Gastroesophageal sphincter (tissue), 4 donors: Measurements from ENCODE around the gene CHRM4. TPM values are rescaled to one million over a fixed set of nuclear protein-coding genes. Genes with fewer than 3 reads are reported as not detected.

Source experiments
- ATAC-seq: fragments of 150-250 bp; one replicate; pipeline ENCODE4 v1.9.1; 2016; ENCODE audit warnings: mild to moderate bottlenecking, moderate library complexity
- H3K27ac ChIP-seq, 4 donors: fragments of 200-600 bp; sonication (generic) in 3 of 4; 1 replicate in 3 of 4; 2 replicates in 1 of 4; pipeline ENCODE4 v1.5.1; 2016 to 2019
- H3K27me3 ChIP-seq: fragments of 200-600 bp; sonication (generic); one replicate; pipeline ENCODE4 v1.5.1; 2019
- H3K36me3 ChIP-seq, 2 donors: fragments of 200-600 bp; sonication (generic); one replicate each; pipeline ENCODE4 v1.5.1; 2019; ENCODE audit warnings: control low read depth in 1 of 2
- H3K4me1 ChIP-seq, 3 donors: fragments of 200-600 bp; sonication (generic); 1 replicate in 2 of 3; 2 replicates in 1 of 3; pipeline ENCODE4 v1.5.1; 2016 to 2019; ENCODE audit warnings: control low read depth in 2 of 3
- H3K4me3 ChIP-seq, 2 donors: fragments of 200-600 bp; sonication (generic); one replicate each; pipeline ENCODE4 v1.5.1; 2019; ENCODE audit warnings: mild to moderate bottlenecking in 1 of 2, moderate library complexity in 1 of 2
- H3K9me3 ChIP-seq, 3 donors: fragments of 200-600 bp; sonication (generic); one replicate each; pipeline ENCODE4 v1.5.1; 2017 to 2019; ENCODE audit warnings: control low read depth in 2 of 3
- EP300 ChIP-seq: sonication (generic); formaldehyde crosslinking; IDR thresholded peaks from one replicate; pipeline ENCODE4 v1.6.1; 2017; ENCODE audit warnings: antibody characterized with exemption, mild to moderate bottlenecking
- POLR2A ChIP-seq, 2 donors: fragments of 450-650 bp; IDR thresholded peaks; one replicate each; pipeline ENCODE4 v1.6.1; 2017; ENCODE audit warnings: antibody characterized with exemption in 2 of 2, mild to moderate bottlenecking in 2 of 2, moderate library complexity in 1 of 2
- POLR2AphosphoS5 ChIP-seq: sonication (generic); formaldehyde crosslinking; IDR thresholded peaks from one replicate; pipeline ENCODE4 v1.6.1; 2017; ENCODE audit warnings: antibody characterized with exemption
- WGBS, 2 donors: methylation state at CpG; one replicate each; pipeline ENCODE4 v1.1.5; 2018; ENCODE audit warnings: low coverage in 1 of 2; 5-methylcytosine and 5-hydroxymethylcytosine counted together
- total RNA-seq, 4 donors: library from RNA; depleted of rRNA; stranded (reverse); fragments of >200 nt; gene quantifications; one replicate each; pipeline ENCODE4 v1.1.0, GENCODE V29; 2016
- TF ChIP-seq, protein P1 (sequence below), 4 experiments: fragments of 200-600 bp in 2 of 4; fragments of 450-650 bp in 2 of 4; sonication (generic) in 1 of 4; IDR thresholded peaks; one replicate each; pipeline ENCODE4 v1.5.1; 2017 to 2019; ENCODE audit warnings: antibody characterized with exemption in 4 of 4, mild to moderate bottlenecking in 2 of 4, moderate library complexity in 2 of 4

CHRM4 gene
- total RNA-seq, 4 donors from 2014 or later, result 0.27 to 1.3 (median 0.69) TPM; not detected in 1

DNA sequence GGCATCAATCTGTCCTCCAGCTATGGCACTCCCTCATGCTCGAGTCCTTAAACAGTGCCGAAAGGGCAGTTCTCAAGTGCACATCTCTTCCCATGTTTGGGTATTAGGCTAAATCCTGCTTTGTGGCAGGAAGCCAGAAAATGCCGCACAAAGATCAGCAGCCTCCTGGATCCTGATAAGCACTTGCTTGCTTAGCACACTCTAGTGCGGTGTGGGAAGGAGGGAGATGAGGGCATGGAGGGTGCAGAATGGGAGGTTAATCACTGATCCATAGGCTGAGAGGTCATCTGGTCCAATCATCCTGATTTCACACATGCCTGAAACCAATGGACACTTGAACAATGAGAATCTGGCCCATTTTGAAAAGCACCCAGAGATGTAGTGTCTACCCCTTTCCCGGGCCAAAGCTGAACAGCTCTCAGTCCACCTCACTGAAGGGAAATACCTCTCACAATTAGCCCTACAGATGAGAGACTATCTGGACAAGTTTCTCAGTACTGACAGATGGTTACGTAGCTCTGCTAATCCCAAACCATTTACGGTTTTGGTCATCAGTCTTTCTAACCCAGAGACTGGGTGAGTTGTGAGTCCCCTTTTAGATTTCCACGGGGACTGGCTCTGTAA is 29.8 kb upstream of the CHRM4 start:
- no peak overlapping the region for H3K4me3 ChIP-seq
- no peaks in the 10 kb centered on the region for H3K9me3 ChIP-seq
- whole genome bisulfite sequencing, 2 donors, result 67 to 75% methylated on average over 5 to 6 of the region's 8 CpGs
- no peak for TF ChIP-seq POLR2AphosphoS5
- TF ChIP-seq, protein P1, sequence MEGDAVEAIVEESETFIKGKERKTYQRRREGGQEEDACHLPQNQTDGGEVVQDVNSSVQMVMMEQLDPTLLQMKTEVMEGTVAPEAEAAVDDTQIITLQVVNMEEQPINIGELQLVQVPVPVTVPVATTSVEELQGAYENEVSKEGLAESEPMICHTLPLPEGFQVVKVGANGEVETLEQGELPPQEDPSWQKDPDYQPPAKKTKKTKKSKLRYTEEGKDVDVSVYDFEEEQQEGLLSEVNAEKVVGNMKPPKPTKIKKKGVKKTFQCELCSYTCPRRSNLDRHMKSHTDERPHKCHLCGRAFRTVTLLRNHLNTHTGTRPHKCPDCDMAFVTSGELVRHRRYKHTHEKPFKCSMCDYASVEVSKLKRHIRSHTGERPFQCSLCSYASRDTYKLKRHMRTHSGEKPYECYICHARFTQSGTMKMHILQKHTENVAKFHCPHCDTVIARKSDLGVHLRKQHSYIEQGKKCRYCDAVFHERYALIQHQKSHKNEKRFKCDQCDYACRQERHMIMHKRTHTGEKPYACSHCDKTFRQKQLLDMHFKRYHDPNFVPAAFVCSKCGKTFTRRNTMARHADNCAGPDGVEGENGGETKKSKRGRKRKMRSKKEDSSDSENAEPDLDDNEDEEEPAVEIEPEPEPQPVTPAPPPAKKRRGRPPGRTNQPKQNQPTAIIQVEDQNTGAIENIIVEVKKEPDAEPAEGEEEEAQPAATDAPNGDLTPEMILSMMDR (IDR thresholded peaks at IDR 0.05), result no peak
- TF ChIP-seq EP300, result no peak
- TF ChIP-seq POLR2A (IDR thresholded peaks at IDR 0.05), result no peak
- no peak overlapping the region for H3K27ac ChIP-seq
- H3K4me1 ChIP-seq, result no peaks in the 10 kb centered on the region
- no peak for ATAC-seq
- H3K36me3 ChIP-seq, result peaks cover 0 to 73% of the 10 kb centered on the region in 2 donors
- H3K27me3 ChIP-seq, result no peaks in the 10 kb centered on the region

DNA sequence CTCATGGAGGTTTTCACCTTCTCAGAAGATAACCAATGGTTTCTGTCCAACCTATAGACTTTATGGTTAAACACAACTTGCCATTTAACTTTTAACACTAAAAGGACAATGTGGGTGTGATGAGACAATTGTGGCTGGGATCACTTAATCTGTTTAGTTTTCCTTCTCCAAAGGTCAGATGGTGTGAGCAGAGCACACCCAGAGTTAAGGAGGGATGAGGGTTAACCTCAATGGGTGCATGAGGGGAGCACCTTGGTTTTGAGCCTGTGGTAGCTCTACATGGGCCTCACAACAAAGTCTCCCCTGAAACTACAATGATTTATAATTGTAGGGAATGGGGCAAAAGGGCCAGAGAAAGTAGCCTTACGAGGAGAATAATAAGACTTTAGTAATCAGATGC is 28.9 kb upstream of the CHRM4 start:
- peaks cover 0 to 74% of the 10 kb centered on the region in 2 donors for H3K36me3 ChIP-seq
- no peak for ATAC-seq

DNA sequence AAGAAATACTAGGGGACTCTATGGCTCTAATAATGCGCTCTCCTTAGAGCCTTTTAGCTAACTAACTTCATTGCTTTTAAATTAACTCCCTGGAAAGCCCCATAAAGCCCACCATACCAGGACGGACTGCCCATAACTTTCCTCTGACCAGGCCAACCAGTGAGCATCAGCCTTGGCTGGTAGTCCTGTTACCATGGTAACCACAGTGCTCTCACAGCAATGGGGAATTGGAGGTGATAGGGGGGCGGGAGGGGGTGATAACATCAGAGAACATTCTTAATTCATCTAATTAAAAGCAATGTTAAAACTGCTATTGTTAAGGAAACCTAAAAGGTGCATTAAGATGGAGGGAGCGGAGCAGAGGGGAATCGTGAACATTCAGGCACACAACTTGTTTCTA is 27.2 kb upstream of the CHRM4 start:
- TF ChIP-seq, protein P1 (IDR thresholded peaks at IDR 0.05), result no peak
- no peak for TF ChIP-seq EP300
- Histone ChIP-seq H3K27ac (no peak overlapping the region), H3K36me3 (peaks cover 0 to 81% of the 10 kb centered on the region in 2 donors), H3K9me3 (no peaks in the 10 kb centered on the region), H3K4me3 (no peak overlapping the region), H3K4me1 (no peaks in the 10 kb centered on the region), H3K27me3 (no peaks in the 10 kb centered on the region)
- ATAC-seq, result no peak
- WGBS, 2 donors, result 78 to 85% methylated on average over 4 to 5 of the region's 5 CpGs

More for the DNA sequence above, 28.9 kb upstream of the CHRM4 start:
- Histone ChIP-seq H3K27me3 (no peaks in the 10 kb centered on the region), H3K27ac (no peak overlapping the region), H3K4me3 (no peak overlapping the region), H3K4me1 (no peaks in the 10 kb centered on the region), H3K9me3 (no peaks in the 10 kb centered on the region)
- TF ChIP-seq POLR2AphosphoS5 (no peak), POLR2A (IDR thresholded peaks at IDR 0.05) (no peak), EP300 (no peak)
- TF ChIP-seq, protein P1 (IDR thresholded peaks at IDR 0.05), result no peak
- 89 to 100% methylated on average over 1 of the region's 1 CpG for WGBS, 2 donors

DNA sequence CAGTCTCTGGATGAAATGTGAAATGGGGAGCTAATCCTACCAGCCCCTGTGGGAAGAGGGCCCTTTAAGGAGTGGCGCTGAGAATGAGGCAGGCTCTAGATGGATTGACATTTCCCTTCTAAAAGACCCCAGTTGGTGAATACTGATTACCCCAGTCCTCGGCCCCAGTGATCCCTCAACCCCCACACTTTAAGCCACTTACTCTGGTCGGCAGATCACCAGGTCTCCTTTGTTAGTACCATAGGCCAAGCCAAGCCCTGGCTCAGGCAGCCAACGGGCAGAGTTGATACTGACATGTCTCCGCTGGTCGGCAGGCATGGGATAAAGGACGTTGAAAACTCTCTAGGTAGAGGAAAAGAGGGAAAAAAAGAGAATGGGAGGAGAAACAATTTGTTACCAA is 26.1 kb upstream of the CHRM4 start:
- ATAC-seq, result no peak
- Histone ChIP-seq H3K4me3 (no peak overlapping the region), H3K27me3 (no peaks in the 10 kb centered on the region), H3K4me1 (no peaks in the 10 kb centered on the region), H3K27ac (no peak overlapping the region), H3K9me3 (no peaks in the 10 kb centered on the region), H3K36me3 (peaks cover 0 to 89% of the 10 kb centered on the region in 2 donors)
- WGBS, 2 donors, result 75 to 89% methylated on average over 4 to 5 of the region's 7 CpGs
- TF ChIP-seq POLR2AphosphoS5 (no peak), POLR2A (IDR thresholded peaks at IDR 0.05) (no peak), EP300 (no peak)
- TF ChIP-seq, protein P1 (IDR thresholded peaks at IDR 0.05), result no peak

DNA sequence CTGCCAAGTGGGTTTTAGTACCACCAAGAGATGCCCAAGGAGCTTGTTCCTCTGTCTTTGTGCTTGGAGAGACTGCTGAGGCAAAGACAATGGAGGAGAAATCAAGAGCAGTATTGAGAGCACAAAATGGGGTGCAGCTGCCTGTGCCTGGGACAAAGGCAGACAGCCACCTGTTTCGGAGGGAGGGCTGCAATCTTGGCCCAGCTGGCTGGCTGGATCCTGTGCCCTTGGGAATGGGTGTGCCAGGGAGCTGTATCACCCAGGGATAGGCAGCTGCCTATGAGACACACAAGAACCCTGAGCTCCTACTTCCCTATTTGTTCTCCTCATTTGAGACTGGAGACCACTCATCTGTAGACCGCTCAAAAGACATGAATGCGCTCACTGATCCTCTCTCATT is 23.3 kb upstream of the CHRM4 start:
- TF ChIP-seq, protein P1 (IDR thresholded peaks at IDR 0.05), result no peak
- TF ChIP-seq POLR2A (IDR thresholded peaks at IDR 0.05) (no peak), EP300 (no peak), POLR2AphosphoS5 (no peak)
- no peak for ATAC-seq
- Histone ChIP-seq H3K4me1 (no peaks in the 10 kb centered on the region), H3K9me3 (no peaks in the 10 kb centered on the region), H3K27me3 (no peaks in the 10 kb centered on the region), H3K27ac (no peak overlapping the region), H3K36me3 (peaks cover 0 to 87% of the 10 kb centered on the region in 2 donors), H3K4me3 (no peak overlapping the region)
- 60 to 100% methylated on average over 2 to 3 of the region's 3 CpGs for WGBS, 2 donors
